CD4-positive, CD25-positive, alpha-beta regulatory T cell (primary cell): Measurements from ENCODE around the gene OGT. TPM values are rescaled to one million over a fixed set of nuclear protein-coding genes. Genes with fewer than 3 reads are reported as not detected.

Experiments
- ATAC-seq, 2 donors: fragments of 150-1000 bp; cut with Tn5 transposase; one replicate each; pipeline ENCODE4 v1.10.0; 2021; ENCODE audit warnings: low read depth in 2 of 2, moderate number of reproducible peaks in 2 of 2, moderate library complexity in 1 of 2
- DNase-seq, 3 donors: peaks; one replicate each; pipeline versions ENCODE4 v3.0.0 to v3.0.0-alpha.2; 2012 to 2022; ENCODE audit warnings: mixed read lengths in 1 of 3
- H3K27ac ChIP-seq: one replicate; pipeline ENCODE4 v1.7.0; 2013; ENCODE audit warnings: mild to moderate bottlenecking, low read length; ENCODE audit not compliant: insufficient read depth, poor library complexity, severe bottlenecking
- H3K27me3 ChIP-seq: one replicate; pipeline ENCODE4 v1.7.0; 2013; ENCODE audit warnings: low read length; ENCODE audit not compliant: control insufficient read depth, insufficient read depth
- H3K36me3 ChIP-seq: one replicate; pipeline ENCODE4 v1.7.0; 2013; ENCODE audit warnings: mild to moderate bottlenecking, low read length, moderate library complexity; ENCODE audit not compliant: control insufficient read depth, insufficient read depth
- H3K4me1 ChIP-seq: 2 replicates; pipeline ENCODE4 v1.7.0; 2013; ENCODE audit warnings: mild to moderate bottlenecking, low read length; ENCODE audit not compliant: insufficient read depth, control insufficient read depth, poor library complexity, severe bottlenecking
- H3K4me3 ChIP-seq: one replicate; pipeline ENCODE4 v1.7.0; 2013; ENCODE audit warnings: low read depth, mild to moderate bottlenecking, low read length, moderate library complexity
- H3K9me3 ChIP-seq, 2 experiments: 1 replicate in 1 of 2; 2 replicates in 1 of 2; pipeline ENCODE4 v1.7.0; 2013; ENCODE audit warnings: low read length in 2 of 2, mild to moderate bottlenecking in 1 of 2, moderate library complexity in 1 of 2; ENCODE audit not compliant: control insufficient read depth in 2 of 2
- H3K27ac Mint-ChIP-seq, 3 donors: one replicate each; pipeline ENCODE4 v1.8.0; 2020 to 2022; ENCODE audit warnings: mild to moderate bottlenecking in 3 of 3, mixed read lengths in 3 of 3, moderate library complexity in 2 of 3
- H3K27me3 Mint-ChIP-seq: one replicate; pipeline ENCODE4 v1.8.0; 2022; ENCODE audit warnings: mild to moderate bottlenecking, mixed read lengths
- H3K36me3 Mint-ChIP-seq: one replicate; pipeline ENCODE4 v1.8.0; 2020; ENCODE audit warnings: mixed read lengths
- H3K4me1 Mint-ChIP-seq, 4 donors: one replicate each; pipeline ENCODE4 v1.8.0; 2020 to 2022; ENCODE audit warnings: mixed read lengths in 4 of 4, mild to moderate bottlenecking in 1 of 4
- H3K4me3 Mint-ChIP-seq, 4 donors: one replicate each; pipeline ENCODE4 v1.8.0; 2020 to 2022; ENCODE audit warnings: mild to moderate bottlenecking in 4 of 4, mixed read lengths in 4 of 4, moderate library complexity in 3 of 4
- H3K9me3 Mint-ChIP-seq, 7 donors: one replicate each; pipeline ENCODE4 v1.8.0; 2020 to 2022; ENCODE audit warnings: mixed read lengths in 7 of 7, mild to moderate bottlenecking in 3 of 7, moderate library complexity in 2 of 7
- polyA plus RNA-seq, 4 donors: library from polyadenylated mRNA; unstranded; fragments of 300-500 nt; fragmentation: Illumina TruSeq; gene quantifications; one replicate each; pipeline ENCODE4 v1.2.3, GENCODE V29; 2021
- total RNA-seq: library from RNA; stranded (reverse); gene quantifications from one replicate; pipeline ENCODE4 v1.2.3, GENCODE V29; 2022

OGT gene
- total and polyA plus RNA-seq, 5 donors from 2014 or later: 27.7 to 557 (median 43.8) TPM

DNA sequence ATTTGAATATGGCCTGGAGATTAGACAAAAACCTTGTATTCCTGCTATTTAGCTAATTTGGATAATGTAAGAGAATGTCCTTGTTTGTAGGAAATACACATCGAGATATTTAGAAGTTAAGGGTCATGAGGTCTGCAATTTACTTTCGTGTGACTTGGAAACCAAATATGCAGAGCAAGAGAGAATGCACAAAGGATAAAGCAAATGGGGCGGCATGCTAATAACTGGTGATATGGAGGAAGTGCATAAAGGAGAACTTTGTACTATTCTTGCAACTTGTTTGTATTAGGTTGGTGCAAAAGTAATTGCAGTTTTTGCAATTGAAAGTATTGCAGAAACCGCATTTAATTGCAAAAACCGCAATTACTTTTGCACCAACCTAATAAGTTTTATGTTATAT, 92.6 kb downstream of the OGT start:
- no peak for DNase-seq
- H3K27me3 ChIP-seq: no peaks in the 10 kb centered on the region
- H3K4me1 Mint-ChIP-seq: peaks cover 0 to 39% (median 19%) of the 10 kb centered on the region in 4 donors
- no peaks in the 10 kb centered on the region for H3K36me3 Mint-ChIP-seq
- ATAC-seq: no peak
- no peaks in the 10 kb centered on the region for H3K27me3 Mint-ChIP-seq
- no peaks in the 10 kb centered on the region for H3K9me3 ChIP-seq
- no peaks in the 10 kb centered on the region for H3K9me3 Mint-ChIP-seq
- peaks cover 26% of the 10 kb centered on the region for H3K4me1 ChIP-seq
- H3K4me3 ChIP-seq: no peak overlapping the region
- H3K4me3 Mint-ChIP-seq: no peak overlapping the region
- H3K27ac Mint-ChIP-seq: no peak overlapping the region
- no peaks in the 10 kb centered on the region for H3K36me3 ChIP-seq
- no peak overlapping the region for H3K27ac ChIP-seq

Other genes starting within 250 kb of the OGT start
- 388 TPM for gene NONO, start 249.5 kb upstream of the OGT start, total RNA-seq
- 100 to 1,000 TPM; 171 to 182 (median 177) TPM for gene NONO, start 249.5 kb upstream of the OGT start, polyA plus RNA-seq
- 1.4 TPM for gene ITGB1BP2, start 231.4 kb upstream of the OGT start, total RNA-seq
- not detected for gene ITGB1BP2, start 231.4 kb upstream of the OGT start, polyA plus RNA-seq
- 65.2 TPM for gene TAF1, start 166.7 kb upstream of the OGT start, total RNA-seq
- 1 to 10 TPM; 3.8 to 8.8 (median 5.2) TPM for gene TAF1, start 166.7 kb upstream of the OGT start, polyA plus RNA-seq
- gene GCNA, start 45.3 kb downstream of the OGT start, total RNA-seq: 3.7 TPM
- under 1 TPM; 0.20 to 0.65 (median 0.49) TPM for gene GCNA, start 45.3 kb downstream of the OGT start, polyA plus RNA-seq
- 31.9 TPM for gene CXCR3, start 85.4 kb downstream of the OGT start, total RNA-seq
- 100 to 1,000 TPM in 1 of 4 donors, 10 to 100 TPM in 3; 69.3 to 111 (median 85.9) TPM for gene CXCR3, start 85.4 kb downstream of the OGT start, polyA plus RNA-seq
- gene CXorf49, start 185.2 kb downstream of the OGT start, total RNA-seq: not detected
- not detected for gene CXorf49, start 185.2 kb downstream of the OGT start, polyA plus RNA-seq
- gene CXorf49B, start 230.2 kb downstream of the OGT start, total RNA-seq: not detected
- gene CXorf49B, start 230.2 kb downstream of the OGT start, polyA plus RNA-seq: not detected